ENCODE measurements around the gene MYO1E. TPM values are rescaled to one million over a fixed set of nuclear protein-coding genes. Genes with fewer than 3 reads are reported as not detected.

Gene MYO1E
- total and polyA plus RNA-seq, 4 donors, result 20.9 to 84.2 (median 52.4) TPM

- H3K4me1 ChIP-seq (ENCODE audit: control insufficient read depth in 5 of 5, insufficient read depth in 5 of 5, low read length in 5 of 5), result peaks cover 0 to 14% (median 3%) of the 10 kb centered on the region in 5 donors
- DNase-seq (no peak), ATAC-seq (ENCODE audit: insufficient read depth, low FRiP score) (no peak)
- no peak overlapping the region for H3K27ac ChIP-seq (ENCODE audit: low read depth in 1 of 2, low read length in 1 of 2)
- no peak overlapping the region for H3K9ac ChIP-seq (ENCODE audit: insufficient read depth in 1 of 2, low read length in 2 of 2)
- 81 to 88% methylated on average over 6 of the region's 6 CpGs for WGBS, 2 donors
- H3K27me3 ChIP-seq (ENCODE audit: control insufficient read depth in 3 of 3, insufficient read depth in 3 of 3, low read length in 2 of 3), result no peaks in the 10 kb centered on the region
- TF ChIP-seq CTCF (IDR thresholded peaks at IDR 0.05; ENCODE audit: control extremely low read depth, extremely low read depth), result no peak
- no peaks in the 10 kb centered on the region for H3K36me3 ChIP-seq (ENCODE audit: control insufficient read depth in 4 of 4, insufficient read depth in 4 of 4, low read length in 4 of 4)
- no peak overlapping the region for H3K4me3 ChIP-seq
- H3K9me3 ChIP-seq (ENCODE audit: control insufficient read depth in 4 of 4, insufficient read depth in 3 of 4, low read length in 3 of 4), result no peaks in the 10 kb centered on the region
These were observed 39.1 kb downstream of the MYO1E start for GRCh38 chr15:59333401-59334075.

- TF ChIP-seq CTCF (IDR thresholded peaks at IDR 0.05; ENCODE audit: control extremely low read depth, extremely low read depth), result no peak
- Histone ChIP-seq H3K4me3 (no peak overlapping the region), H3K4me1 (ENCODE audit: control insufficient read depth in 5 of 5, insufficient read depth in 5 of 5, low read length in 5 of 5) (peaks cover 0 to 11% (median 4%) of the 10 kb centered on the region in 5 donors), H3K27ac (ENCODE audit: low read depth in 1 of 2, low read length in 1 of 2) (no peak overlapping the region), H3K9me3 (ENCODE audit: control insufficient read depth in 4 of 4, insufficient read depth in 3 of 4, low read length in 3 of 4) (no peaks in the 10 kb centered on the region), H3K9ac (ENCODE audit: insufficient read depth in 1 of 2, low read length in 2 of 2) (no peak overlapping the region), H3K27me3 (ENCODE audit: control insufficient read depth in 3 of 3, insufficient read depth in 3 of 3, low read length in 2 of 3) (no peaks in the 10 kb centered on the region), H3K36me3 (ENCODE audit: control insufficient read depth in 4 of 4, insufficient read depth in 4 of 4, low read length in 4 of 4) (no peaks in the 10 kb centered on the region)
- ATAC-seq (ENCODE audit: insufficient read depth, low FRiP score), result no peak
- 93 to 94% methylated on average over 5 of the region's 5 CpGs for WGBS, 2 donors
- DNase-seq, result no peak
These were observed 40.7 kb downstream of the MYO1E start for GRCh38 chr15:59332009-59332408.

- TF ChIP-seq CTCF (IDR thresholded peaks at IDR 0.05; ENCODE audit: control extremely low read depth, extremely low read depth), result no peak
These were observed 42.0 kb downstream of the MYO1E start for GRCh38 chr15:59330649-59331048.

More at GRCh38 chr15:59330649-59331048, 42.0 kb downstream of the MYO1E start:
- no peak for DNase-seq
- H3K9me3 ChIP-seq (ENCODE audit: control insufficient read depth in 4 of 4, insufficient read depth in 3 of 4, low read length in 3 of 4), result no peaks in the 10 kb centered on the region
- 89 to 91% methylated on average over 8 of the region's 8 CpGs for WGBS, 2 donors
- H3K27me3 ChIP-seq (ENCODE audit: control insufficient read depth in 3 of 3, insufficient read depth in 3 of 3, low read length in 2 of 3), result no peaks in the 10 kb centered on the region
- ATAC-seq (ENCODE audit: insufficient read depth, low FRiP score), result no peak
- H3K4me3 ChIP-seq, result no peak overlapping the region
- no peak overlapping the region for H3K9ac ChIP-seq (ENCODE audit: insufficient read depth in 1 of 2, low read length in 2 of 2)
- H3K36me3 ChIP-seq (ENCODE audit: control insufficient read depth in 4 of 4, insufficient read depth in 4 of 4, low read length in 4 of 4), result no peaks in the 10 kb centered on the region
- H3K4me1 ChIP-seq (ENCODE audit: control insufficient read depth in 5 of 5, insufficient read depth in 5 of 5, low read length in 5 of 5), result peaks cover 0 to 11% (median 5%) of the 10 kb centered on the region in 5 donors
- no peak overlapping the region for H3K27ac ChIP-seq (ENCODE audit: low read depth in 1 of 2, low read length in 1 of 2)

Measured in lung (tissue), 12 donors.